HEK293 (cell line): ENCODE data around the gene ISG15.

Experiments used
- GLIS1 ChIP-seq: fragments of 450-650 bp; formaldehyde crosslinking; IDR thresholded peaks from 2 replicates; pipeline ENCODE4 v1.5.1; 2016; ENCODE audit warnings: missing biosample characterization, missing genetic modification characterization
- HOXD13 ChIP-seq: sonication (generic); formaldehyde crosslinking; IDR thresholded peaks from 2 replicates; pipeline ENCODE4 v1.8.0; 2022; ENCODE audit warnings: missing genetic modification reagents, borderline replicate concordance
- PATZ1 ChIP-seq: fragments of 450-650 bp; formaldehyde crosslinking; IDR thresholded peaks from 2 replicates; pipeline ENCODE4 v1.5.1; 2016; ENCODE audit warnings: missing biosample characterization, missing genetic modification characterization
- SP3 ChIP-seq: fragments of 450-650 bp; formaldehyde crosslinking; IDR thresholded peaks from 2 replicates; pipeline ENCODE4 v1.5.1; 2016; ENCODE audit warnings: missing biosample characterization, missing genetic modification characterization
- ZBTB7A ChIP-seq: fragments of 450-650 bp; formaldehyde crosslinking; IDR thresholded peaks from 2 replicates; pipeline ENCODE4 v1.5.1; 2016; ENCODE audit warnings: low read depth, missing biosample characterization, missing genetic modification characterization
- ZFP3 ChIP-seq: fragments of 450-650 bp; formaldehyde crosslinking; IDR thresholded peaks from 2 replicates; pipeline ENCODE4 v1.5.1; 2016; ENCODE audit warnings: low read depth, missing biosample characterization, missing genetic modification characterization
- ZNF174 ChIP-seq: fragments of 450-650 bp; formaldehyde crosslinking; IDR thresholded peaks from 2 replicates; pipeline ENCODE4 v1.5.0; 2017; ENCODE audit warnings: missing biosample characterization, mild to moderate bottlenecking, missing genetic modification characterization
- ZNF354C ChIP-seq: fragments of 450-650 bp; formaldehyde crosslinking; IDR thresholded peaks from 2 replicates; pipeline ENCODE4 v1.5.1; 2016; ENCODE audit warnings: missing biosample characterization, missing genetic modification characterization, low read depth, borderline replicate concordance
- ZNF488 ChIP-seq: fragments of 450-650 bp; formaldehyde crosslinking; IDR thresholded peaks from 2 replicates; pipeline ENCODE4 v1.5.1; 2016; ENCODE audit warnings: missing biosample characterization, missing genetic modification characterization
- ZNF555 ChIP-seq: fragments of 450-650 bp; formaldehyde crosslinking; conservative IDR thresholded peaks from 2 replicates; pipeline ENCODE4 v1.5.1; 2017; ENCODE audit warnings: missing biosample characterization, mild to moderate bottlenecking, missing genetic modification characterization, inconsistent platforms
- ZNF623 ChIP-seq: fragments of 450-650 bp; formaldehyde crosslinking; IDR thresholded peaks from 2 replicates; pipeline ENCODE4 v1.5.1; 2016; ENCODE audit warnings: missing biosample characterization, missing genetic modification characterization
- ZNF747 ChIP-seq: fragments of 450-650 bp; formaldehyde crosslinking; IDR thresholded peaks from 2 replicates; pipeline ENCODE4 v1.5.1; 2016; ENCODE audit warnings: missing biosample characterization, missing genetic modification characterization
- TF ChIP-seq, protein P1 (sequence below): fragments of 450-650 bp; formaldehyde crosslinking; conservative IDR thresholded peaks from 2 replicates; pipeline ENCODE4 v1.5.1; 2016; ENCODE audit warnings: low read depth, missing biosample characterization, missing genetic modification characterization
- TF ChIP-seq, protein P2 (sequence below): fragments of 450-650 bp; formaldehyde crosslinking; IDR thresholded peaks from 2 replicates; pipeline ENCODE4 v1.5.1; 2016; ENCODE audit warnings: missing biosample characterization, missing genetic modification characterization, borderline replicate concordance
- TF ChIP-seq, protein P3 (sequence below): fragments of 450-650 bp; formaldehyde crosslinking; IDR thresholded peaks from 2 replicates; pipeline ENCODE4 v1.5.1; 2016; ENCODE audit warnings: missing biosample characterization, missing genetic modification characterization

ISG15 gene

GRCh38 chr1:1021010-1021919 is 8.0 kb downstream of the ISG15 start (continued):
- TF ChIP-seq GLIS1 (peak; percentile 95), PATZ1 (tag by site-specific recombination) (peak; percentile 78; the same call in 1 of the 2 replicates), ZNF623 (tag by site-specific recombination) (no peak), ZNF354C (tag by site-specific recombination) (no peak), ZNF555 (tag by site-specific recombination) (no peak), ZNF174 (tag by site-specific recombination) (no peak), ZFP3 (tag by site-specific recombination) (no peak), ZNF747 (tag by site-specific recombination) (no peak), ZBTB7A (tag by site-specific recombination) (no peak), HOXD13 (no peak), SP3 (tag by site-specific recombination) (no peak; the same call in 1 of the 2 replicates), ZNF488 (tag by site-specific recombination) (no peak)
- TF ChIP-seq, protein P1, sequence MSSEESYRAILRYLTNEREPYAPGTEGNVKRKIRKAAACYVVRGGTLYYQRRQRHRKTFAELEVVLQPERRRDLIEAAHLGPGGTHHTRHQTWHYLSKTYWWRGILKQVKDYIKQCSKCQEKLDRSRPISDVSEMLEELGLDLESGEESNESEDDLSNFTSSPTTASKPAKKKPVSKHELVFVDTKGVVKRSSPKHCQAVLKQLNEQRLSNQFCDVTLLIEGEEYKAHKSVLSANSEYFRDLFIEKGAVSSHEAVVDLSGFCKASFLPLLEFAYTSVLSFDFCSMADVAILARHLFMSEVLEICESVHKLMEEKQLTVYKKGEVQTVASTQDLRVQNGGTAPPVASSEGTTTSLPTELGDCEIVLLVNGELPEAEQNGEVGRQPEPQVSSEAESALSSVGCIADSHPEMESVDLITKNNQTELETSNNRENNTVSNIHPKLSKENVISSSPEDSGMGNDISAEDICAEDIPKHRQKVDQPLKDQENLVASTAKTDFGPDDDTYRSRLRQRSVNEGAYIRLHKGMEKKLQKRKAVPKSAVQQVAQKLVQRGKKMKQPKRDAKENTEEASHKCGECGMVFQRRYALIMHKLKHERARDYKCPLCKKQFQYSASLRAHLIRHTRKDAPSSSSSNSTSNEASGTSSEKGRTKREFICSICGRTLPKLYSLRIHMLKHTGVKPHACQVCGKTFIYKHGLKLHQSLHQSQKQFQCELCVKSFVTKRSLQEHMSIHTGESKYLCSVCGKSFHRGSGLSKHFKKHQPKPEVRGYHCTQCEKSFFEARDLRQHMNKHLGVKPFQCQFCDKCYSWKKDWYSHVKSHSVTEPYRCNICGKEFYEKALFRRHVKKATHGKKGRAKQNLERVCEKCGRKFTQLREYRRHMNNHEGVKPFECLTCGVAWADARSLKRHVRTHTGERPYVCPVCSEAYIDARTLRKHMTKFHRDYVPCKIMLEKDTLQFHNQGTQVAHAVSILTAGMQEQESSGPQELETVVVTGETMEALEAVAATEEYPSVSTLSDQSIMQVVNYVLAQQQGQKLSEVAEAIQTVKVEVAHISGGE (tag by site-specific recombination), result no peak
- TF ChIP-seq, protein P2, sequence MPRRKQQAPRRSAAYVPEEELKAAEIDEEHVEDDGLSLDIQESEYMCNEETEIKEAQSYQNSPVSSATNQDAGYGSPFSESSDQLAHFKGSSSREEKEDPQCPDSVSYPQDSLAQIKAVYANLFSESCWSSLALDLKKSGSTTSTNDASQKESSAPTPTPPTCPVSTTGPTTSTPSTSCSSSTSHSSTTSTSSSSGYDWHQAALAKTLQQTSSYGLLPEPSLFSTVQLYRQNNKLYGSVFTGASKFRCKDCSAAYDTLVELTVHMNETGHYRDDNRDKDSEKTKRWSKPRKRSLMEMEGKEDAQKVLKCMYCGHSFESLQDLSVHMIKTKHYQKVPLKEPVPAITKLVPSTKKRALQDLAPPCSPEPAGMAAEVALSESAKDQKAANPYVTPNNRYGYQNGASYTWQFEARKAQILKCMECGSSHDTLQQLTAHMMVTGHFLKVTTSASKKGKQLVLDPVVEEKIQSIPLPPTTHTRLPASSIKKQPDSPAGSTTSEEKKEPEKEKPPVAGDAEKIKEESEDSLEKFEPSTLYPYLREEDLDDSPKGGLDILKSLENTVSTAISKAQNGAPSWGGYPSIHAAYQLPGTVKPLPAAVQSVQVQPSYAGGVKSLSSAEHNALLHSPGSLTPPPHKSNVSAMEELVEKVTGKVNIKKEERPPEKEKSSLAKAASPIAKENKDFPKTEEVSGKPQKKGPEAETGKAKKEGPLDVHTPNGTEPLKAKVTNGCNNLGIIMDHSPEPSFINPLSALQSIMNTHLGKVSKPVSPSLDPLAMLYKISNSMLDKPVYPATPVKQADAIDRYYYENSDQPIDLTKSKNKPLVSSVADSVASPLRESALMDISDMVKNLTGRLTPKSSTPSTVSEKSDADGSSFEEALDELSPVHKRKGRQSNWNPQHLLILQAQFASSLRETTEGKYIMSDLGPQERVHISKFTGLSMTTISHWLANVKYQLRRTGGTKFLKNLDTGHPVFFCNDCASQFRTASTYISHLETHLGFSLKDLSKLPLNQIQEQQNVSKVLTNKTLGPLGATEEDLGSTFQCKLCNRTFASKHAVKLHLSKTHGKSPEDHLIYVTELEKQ (tag by site-specific recombination), result no peak
- TF ChIP-seq, protein P3, sequence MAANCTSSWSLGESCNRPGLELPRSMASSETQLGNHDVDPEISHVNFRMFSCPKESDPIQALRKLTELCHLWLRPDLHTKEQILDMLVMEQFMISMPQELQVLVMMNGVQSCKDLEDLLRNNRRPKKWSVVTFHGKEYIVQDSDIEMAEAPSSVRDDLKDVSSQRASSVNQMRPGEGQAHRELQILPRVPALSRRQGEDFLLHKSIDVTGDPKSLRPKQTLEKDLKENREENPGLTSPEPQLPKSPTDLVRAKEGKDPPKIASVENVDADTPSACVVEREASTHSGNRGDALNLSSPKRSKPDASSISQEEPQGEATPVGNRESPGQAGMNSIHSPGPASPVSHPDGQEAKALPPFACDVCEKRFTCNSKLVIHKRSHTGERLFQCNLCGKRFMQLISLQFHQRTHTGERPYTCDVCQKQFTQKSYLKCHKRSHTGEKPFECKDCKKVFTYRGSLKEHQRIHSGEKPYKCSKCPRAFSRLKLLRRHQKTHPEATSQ (tag by site-specific recombination), result no peak
